ENCODE results near the gene SLC38A4. TPM values are rescaled to one million over a fixed set of nuclear protein-coding genes. Genes with fewer than 3 reads are reported as not detected.

The SLC38A4 gene
- total RNA-seq, 1 experiment from 2014 or later, result 0.96 TPM

- Histone ChIP-seq H3T11ph (ENCODE audit: low read length) (no peak overlapping the region), H3K9ac (ENCODE audit: extremely low read depth, insufficient read length, low read length) (no peak overlapping the region), H3K27me3 (ENCODE audit: insufficient read depth, low read length) (no peaks in the 10 kb centered on the region), H3K9me3 (ENCODE audit: control insufficient read depth, low read depth, low read length) (no peaks in the 10 kb centered on the region), H3K79me2 (ENCODE audit: insufficient read depth, low read length) (no peaks in the 10 kb centered on the region), H3K79me1 (ENCODE audit: insufficient read depth, low read depth, low read length, poor library complexity, severe bottlenecking) (no peaks in the 10 kb centered on the region), H3K27ac (ENCODE audit: insufficient read length, low read depth, low read length) (no peak overlapping the region), H3K18ac (ENCODE audit: insufficient read length, low read depth, low read length) (no peak overlapping the region), H2BK5ac (ENCODE audit: insufficient read length, low read length) (no peak overlapping the region), H2BK12ac (ENCODE audit: insufficient read length, low read depth, low read length) (no peak overlapping the region), H2BK15ac (ENCODE audit: low read depth, low read length) (no peak overlapping the region), H4K91ac (ENCODE audit: insufficient read length, low read depth, low read length) (no peak overlapping the region), H3K23me2 (ENCODE audit: insufficient read length, low read depth, low read length, poor library complexity, severe bottlenecking) (no peaks in the 10 kb centered on the region), H2AFZ (ENCODE audit: low read length) (no peak overlapping the region), H4K20me1 (ENCODE audit: control insufficient read depth, insufficient read depth, insufficient read length) (no peaks in the 10 kb centered on the region), H2BK20ac (ENCODE audit: low read depth, low read length, poor library complexity, severe bottlenecking) (no peak overlapping the region), H2BK120ac (ENCODE audit: low read depth, low read length, poor library complexity, severe bottlenecking) (no peak overlapping the region), H3K56ac (ENCODE audit: insufficient read length, low read depth, low read length) (no peak overlapping the region), H3K14ac (ENCODE audit: insufficient read depth, low read length) (no peak overlapping the region), H4K5ac (ENCODE audit: insufficient read length, low read depth, low read length) (no peak overlapping the region), H3K4me2 (ENCODE audit: insufficient read depth, insufficient read length, low read length) (no peak overlapping the region), H3K4me1 (ENCODE audit: insufficient read depth, low read length) (no peaks in the 10 kb centered on the region), H3K23ac (ENCODE audit: insufficient read length, low read depth, low read length) (no peak overlapping the region), H2AK5ac (ENCODE audit: insufficient read length, low read length) (no peak overlapping the region), H3K4ac (ENCODE audit: low read depth, low read length) (no peak overlapping the region), H4K8ac (replicated peaks; ENCODE audit: insufficient read length, low read depth, low read length) (no peak overlapping the region)
- peaks cover 5 to 6% of the 10 kb centered on the region in 2 experiments for H3K4me1 Mint-ChIP-seq
- no peak for DNase-seq
- H3K27me3 Mint-ChIP-seq (ENCODE audit: low read depth), result peaks cover 7% of the 10 kb centered on the region
- H3K36me3 Mint-ChIP-seq (ENCODE audit: insufficient read depth in 1 of 3, low read depth in 3 of 3), result no peaks in the 10 kb centered on the region
- no peaks in the 10 kb centered on the region for H3K9me3 Mint-ChIP-seq
- no peak for TF ChIP-seq CTCF (conservative IDR thresholded peaks at IDR 0.05)
- H3K27ac Mint-ChIP-seq, result no peak overlapping the region
- no peak overlapping the region for H3K4me3 Mint-ChIP-seq
These were observed 7.2 kb downstream of the SLC38A4 start for GRCh38 chr12:46818642-46819041.
